ENCODE results near the gene PKD1.

PKD1 gene

DNA sequence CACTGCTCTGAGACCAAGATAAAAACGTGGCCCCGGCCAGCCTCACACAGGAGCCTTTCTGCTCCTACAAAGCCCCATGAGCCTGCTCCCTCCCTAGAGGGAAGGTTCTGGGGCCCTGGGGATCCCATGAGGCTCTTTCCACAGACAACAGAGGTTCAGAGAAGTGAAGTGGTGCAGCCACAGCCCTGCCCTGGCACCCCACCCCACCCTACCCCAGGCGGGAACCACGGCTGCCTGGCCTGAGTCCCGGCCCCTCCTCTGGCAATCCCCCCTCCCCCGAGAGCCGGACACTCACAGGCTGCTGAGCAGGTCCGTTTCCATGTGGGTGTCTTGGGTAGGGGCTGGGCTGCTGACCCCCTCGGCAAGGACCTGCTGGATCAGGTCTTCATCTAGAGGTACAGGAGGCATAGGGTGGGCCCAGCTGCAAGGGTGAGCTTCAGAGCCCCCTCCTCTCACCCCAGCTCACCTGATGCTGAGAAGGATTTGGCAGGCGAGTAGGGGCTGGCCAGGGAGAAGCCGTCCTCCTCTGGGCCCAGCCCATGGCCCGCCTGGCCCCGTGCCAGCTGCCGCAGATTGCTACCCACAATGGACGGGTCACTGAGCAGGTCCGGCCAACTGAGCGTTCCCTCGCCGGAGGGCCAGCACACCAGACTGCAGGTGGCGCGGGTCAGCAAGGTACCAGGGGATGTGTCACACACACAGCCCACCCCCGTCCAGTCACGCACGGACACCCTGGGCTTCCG, 38.7 kb downstream of the PKD1 start:
- DNase-seq: no peak
- in situ Hi-C loops (cut with MboI; ENCODE audit: low pct_unique_long_range_greater_than_20kb, low sequenced_read_pairs): no loop called here

- DNase-seq: no peak
- in situ Hi-C loops (cut with MboI; ENCODE audit: low pct_unique_long_range_greater_than_20kb, low sequenced_read_pairs): no loop called here
Observed at GRCh38 chr16:2095918-2096582, 39.6 kb downstream of the PKD1 start.

GRCh38 chr16:2095315-2095853, 40.3 kb downstream of the PKD1 start:
- in situ Hi-C loops (cut with MboI; ENCODE audit: low pct_unique_long_range_greater_than_20kb, low sequenced_read_pairs): no loop called here
- no peak for DNase-seq

DNA sequence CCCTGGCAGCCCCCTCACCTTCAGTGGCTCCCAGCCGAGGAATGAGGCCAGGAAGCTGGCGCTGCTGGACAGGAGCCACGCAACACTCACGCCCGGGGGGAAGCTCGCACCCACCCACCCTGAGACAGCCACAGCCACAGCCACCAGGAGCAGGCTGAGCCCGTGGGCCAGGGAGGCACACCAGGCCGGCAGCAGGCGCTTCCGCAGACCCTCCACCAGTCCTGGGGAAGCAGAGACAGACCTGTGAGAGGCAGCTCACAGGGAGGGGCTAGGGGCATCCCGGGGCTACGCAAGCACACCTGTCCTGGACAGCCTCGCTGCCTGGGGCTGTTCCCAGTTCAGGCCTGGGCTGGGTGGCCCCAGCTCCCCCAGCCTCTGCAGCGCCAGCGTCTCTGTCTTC, 41.9 kb downstream of the PKD1 start:
- in situ Hi-C loops (cut with MboI; ENCODE audit: low pct_unique_long_range_greater_than_20kb, low sequenced_read_pairs): no loop called here
- DNase-seq: no peak

DNA sequence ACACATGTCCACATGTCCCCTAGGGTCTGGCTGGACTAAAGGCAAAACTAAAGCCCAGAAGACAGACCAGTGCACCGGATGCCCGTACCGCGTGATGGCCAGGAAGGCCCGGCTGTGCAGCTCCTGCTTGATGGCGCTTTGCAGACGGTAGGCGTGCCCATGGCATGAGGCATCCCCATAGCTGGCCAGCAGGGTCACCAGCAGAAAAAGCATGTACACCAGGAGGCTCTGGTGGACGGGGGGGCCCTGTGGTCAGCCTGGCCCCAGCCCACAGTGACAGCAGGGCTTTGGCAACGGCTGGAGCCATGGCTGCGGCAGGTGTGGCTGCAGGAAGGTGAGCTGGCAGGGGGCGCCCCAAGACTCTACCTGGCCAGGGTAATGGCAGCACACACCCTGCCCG, 42.8 kb downstream of the PKD1 start:
- no peak for DNase-seq
- in situ Hi-C loops (cut with MboI; ENCODE audit: low pct_unique_long_range_greater_than_20kb, low sequenced_read_pairs): no loop called here

GRCh38 chr16:2092256-2092620, 43.5 kb downstream of the PKD1 start:
- no peak for DNase-seq
- in situ Hi-C loops (cut with MboI; ENCODE audit: low pct_unique_long_range_greater_than_20kb, low sequenced_read_pairs): no loop called here

DNA sequence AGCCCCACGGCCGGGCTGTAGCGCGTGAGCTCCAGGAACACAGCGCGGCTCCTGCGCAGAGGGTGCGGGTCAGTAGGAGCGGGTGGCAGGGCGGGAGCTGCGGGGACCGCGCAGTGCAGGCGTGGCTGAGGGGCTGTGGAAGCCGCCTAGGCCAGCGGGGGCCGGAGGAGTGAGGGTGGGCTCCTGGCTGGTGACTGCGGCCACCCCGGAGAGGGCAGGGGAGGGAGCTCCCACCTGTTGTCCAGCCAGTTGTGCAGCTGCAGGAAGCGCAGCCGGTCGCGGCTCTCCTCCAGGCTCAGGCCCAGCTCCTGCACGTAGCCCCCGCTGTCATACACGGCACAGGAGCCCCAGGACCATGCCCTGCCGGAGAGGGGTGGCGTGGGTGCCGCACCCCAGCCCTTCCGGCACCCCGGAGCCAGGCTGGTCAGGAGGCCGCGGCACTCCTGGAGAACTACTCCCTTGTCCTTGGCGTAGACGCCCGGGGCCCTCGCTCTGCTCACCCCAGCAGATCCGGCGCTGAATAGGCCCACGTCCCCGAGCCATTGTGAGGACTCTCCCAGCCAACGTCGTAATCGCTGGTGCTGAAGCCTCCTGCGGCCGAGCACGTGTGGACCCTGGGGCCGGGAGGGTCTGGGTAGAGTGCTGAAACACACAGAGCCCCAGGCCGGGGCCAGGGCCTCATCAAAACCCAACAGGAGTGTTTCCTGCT, 44.0 kb downstream of the PKD1 start:
- in situ Hi-C loops (cut with MboI; ENCODE audit: low pct_unique_long_range_greater_than_20kb, low sequenced_read_pairs): no loop called here

DNA sequence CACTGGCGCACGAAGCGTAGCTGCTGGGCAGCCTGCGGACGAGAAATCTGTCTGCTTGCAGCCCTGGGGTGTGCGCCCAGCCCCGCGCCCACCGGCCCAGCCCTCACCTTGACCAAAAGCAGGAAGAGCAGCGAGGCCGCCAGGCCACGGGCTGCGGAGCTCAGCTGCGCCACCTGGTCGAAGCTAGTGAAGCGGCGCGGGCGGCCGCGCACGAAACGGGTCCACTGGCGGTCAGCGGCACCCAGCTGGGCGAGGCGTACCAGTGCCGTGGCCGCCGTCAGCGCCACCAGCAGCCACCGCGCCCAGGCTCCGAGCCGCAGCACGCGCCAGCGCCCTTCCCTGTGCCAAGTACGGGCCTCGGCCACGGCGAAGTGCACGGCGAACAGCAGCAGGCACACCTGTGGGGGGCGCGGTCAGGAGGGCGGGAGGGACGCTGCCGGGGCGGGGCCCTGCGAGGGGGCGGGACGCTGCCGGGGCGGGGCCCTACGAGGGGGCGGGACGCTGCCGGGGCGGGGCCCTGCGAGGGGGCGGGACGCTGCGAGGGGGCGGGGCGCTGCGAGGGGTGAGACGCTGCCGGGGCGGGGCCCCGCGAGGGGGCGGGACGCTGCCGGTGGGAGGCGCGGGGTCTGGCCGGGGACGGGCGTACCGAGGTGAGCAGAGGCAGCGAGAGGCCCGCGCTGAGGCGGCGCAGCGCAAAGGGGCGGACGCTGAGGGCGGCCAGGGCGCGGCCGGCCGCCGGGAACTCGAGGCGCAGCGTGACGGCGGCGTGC, 44.7 kb downstream of the PKD1 start:
- in situ Hi-C loops (cut with MboI; ENCODE audit: low pct_unique_long_range_greater_than_20kb, low sequenced_read_pairs): no loop called here
- DNase-seq: no peak

More for the DNA sequence above, 44.0 kb downstream of the PKD1 start:
- DNase-seq: no peak

DNA sequence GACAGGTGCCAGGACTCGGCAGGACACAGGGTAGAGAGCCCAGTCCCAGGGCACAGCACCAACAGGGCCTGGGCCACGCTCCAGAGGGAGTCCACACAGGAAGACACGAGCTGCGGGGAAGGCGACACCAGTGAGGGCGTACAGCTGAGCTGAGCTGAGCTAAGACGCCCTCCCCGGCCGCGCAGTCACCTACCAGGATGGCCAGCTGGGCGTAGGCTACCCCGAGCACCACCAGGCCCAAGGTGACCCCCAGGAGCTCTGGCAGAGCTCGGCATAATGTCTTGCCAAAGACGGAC, 45.3 kb downstream of the PKD1 start:
- in situ Hi-C loops (cut with MboI; ENCODE audit: low pct_unique_long_range_greater_than_20kb, low sequenced_read_pairs): no loop called here
- no peak for DNase-seq

GRCh38 chr16:2089706-2090480, 45.8 kb downstream of the PKD1 start:
- in situ Hi-C loops (cut with MboI; ENCODE audit: low pct_unique_long_range_greater_than_20kb, low sequenced_read_pairs): no loop called here
- DNase-seq: no peak

- DNase-seq: no peak
- in situ Hi-C loops (cut with MboI; ENCODE audit: low pct_unique_long_range_greater_than_20kb, low sequenced_read_pairs): no loop called here
Observed at GRCh38 chr16:2088759-2089358, 46.8 kb downstream of the PKD1 start.

DNA sequence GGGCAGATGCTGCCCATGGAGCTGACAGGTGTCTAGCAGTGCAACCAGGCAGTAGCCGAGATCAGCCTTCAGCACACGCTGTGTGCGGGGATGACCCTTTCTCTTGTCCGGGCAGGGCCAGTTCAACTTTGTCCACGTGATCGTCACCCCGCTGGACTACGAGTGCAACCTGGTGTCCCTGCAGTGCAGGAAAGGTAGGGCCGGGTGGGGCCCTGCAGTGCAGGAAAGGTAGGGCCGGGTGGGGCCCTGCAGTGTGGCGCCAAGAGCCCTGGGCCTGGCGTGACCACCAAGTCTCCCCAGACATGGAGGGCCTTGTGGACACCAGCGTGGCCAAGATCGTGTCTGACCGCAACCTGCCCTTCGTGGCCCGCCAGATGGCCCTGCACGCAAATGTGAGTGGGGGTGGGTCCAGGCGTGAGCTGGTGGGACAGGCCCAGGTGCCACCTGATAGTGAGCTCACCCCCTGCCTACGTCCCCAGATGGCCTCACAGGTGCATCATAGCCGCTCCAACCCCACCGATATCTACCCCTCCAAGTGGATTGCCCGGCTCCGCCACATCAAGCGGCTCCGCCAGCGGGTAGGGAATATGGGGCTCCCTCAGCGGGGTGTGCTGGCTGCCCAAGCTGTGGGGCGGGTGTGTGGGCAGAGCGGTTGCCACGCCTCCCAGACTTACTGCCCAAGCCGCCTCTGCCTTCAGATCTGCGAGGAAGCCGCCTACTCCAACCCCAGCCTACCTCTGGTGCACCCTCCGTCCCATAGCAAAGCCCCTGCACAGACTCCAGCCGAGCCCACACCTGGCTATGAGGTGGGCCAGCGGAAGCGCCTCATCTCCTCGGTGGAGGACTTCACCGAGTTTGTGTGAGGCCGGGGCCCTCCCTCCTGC, 47.7 kb downstream of the PKD1 start:
- no peak for DNase-seq
- in situ Hi-C loops (cut with MboI; ENCODE audit: low pct_unique_long_range_greater_than_20kb, low sequenced_read_pairs): no loop called here

GRCh38 chr16:2086812-2087747, 48.6 kb downstream of the PKD1 start:
- no peak for DNase-seq
- in situ Hi-C loops (cut with MboI; ENCODE audit: low pct_unique_long_range_greater_than_20kb, low sequenced_read_pairs): no loop called here

GRCh38 chr16:2086106-2086742, 49.5 kb downstream of the PKD1 start:
- DNase-seq: no peak
- in situ Hi-C loops (cut with MboI; ENCODE audit: low pct_unique_long_range_greater_than_20kb, low sequenced_read_pairs): no loop called here

DNA sequence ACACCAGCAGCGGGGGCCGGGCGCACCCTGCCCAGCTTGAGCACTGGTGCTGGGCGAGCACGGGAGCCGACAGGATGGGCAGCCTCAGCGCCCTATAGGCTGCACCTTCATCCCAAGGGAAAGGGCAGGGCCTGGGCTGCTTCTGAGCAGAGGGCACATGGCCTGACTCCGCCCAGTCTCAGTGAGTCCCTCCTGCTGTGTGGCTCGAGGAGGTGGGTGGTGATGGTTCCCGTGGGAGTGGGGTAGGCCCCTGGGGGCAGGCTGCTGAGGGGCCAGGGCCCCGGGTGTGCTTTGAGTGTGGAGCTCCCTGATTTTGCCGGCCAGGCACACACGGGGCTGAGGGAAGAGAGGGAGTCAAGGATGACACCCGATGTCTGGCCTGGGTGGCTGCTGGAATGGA, 50.0 kb downstream of the PKD1 start:
- no peak for DNase-seq
- in situ Hi-C loops (cut with MboI; ENCODE audit: low pct_unique_long_range_greater_than_20kb, low sequenced_read_pairs): no loop called here

DNA sequence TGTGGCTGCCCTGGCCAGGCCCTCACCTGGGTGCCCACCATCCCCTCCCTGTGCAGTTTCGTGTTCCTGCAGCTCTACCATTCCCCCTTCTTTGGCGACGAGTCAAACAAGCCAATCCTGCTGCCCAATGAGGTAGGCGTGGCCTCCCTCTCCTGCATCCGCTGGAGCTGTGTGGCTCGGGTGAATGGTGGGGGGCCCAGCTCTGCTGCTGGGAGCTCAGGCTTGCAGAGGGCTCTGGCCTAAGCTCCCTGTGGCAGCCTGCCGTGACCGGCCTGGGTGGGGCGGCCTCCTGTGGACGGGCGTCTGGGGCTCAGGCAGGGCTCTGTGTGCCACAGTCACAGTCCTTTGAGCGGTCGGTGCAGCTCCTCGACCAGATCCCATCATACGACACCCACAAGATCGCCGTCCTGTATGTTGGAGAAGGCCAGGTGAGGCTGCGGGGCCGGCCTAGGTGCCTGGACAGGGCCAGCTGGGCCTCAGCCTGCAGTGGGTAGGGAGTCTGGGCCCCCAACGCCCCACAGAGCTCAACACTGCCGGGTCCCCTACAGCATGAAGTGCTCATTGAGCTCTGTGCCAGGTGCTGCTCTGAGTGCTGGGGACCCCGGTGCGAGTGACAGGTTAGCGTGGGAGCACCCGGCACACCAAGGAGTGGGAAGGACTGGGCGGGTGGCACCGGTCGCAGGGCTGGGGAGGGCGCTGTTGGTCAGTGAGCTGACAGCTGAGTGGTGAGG, 50.6 kb downstream of the PKD1 start:
- in situ Hi-C loops (cut with MboI; ENCODE audit: low pct_unique_long_range_greater_than_20kb, low sequenced_read_pairs): no loop called here

More for the DNA sequence above, 50.6 kb downstream of the PKD1 start:
- no peak for DNase-seq

All from KBM-7 (cell line).